Nephron (organoid): ENCODE measurements around the gene ANKHD1.
"Not testable (repeated sequence)": the region's sequence is repeated elsewhere in the genome, so short reads cannot be mapped to it uniquely, and the experiment has no call there.

Experiments
- H3K27ac Mint-ChIP-seq, 3 experiments: 2 replicates each; pipeline ENCODE4 v1.8.0; 2020; ENCODE audit warnings: mixed read lengths in 3 of 3, mild to moderate bottlenecking in 2 of 3, moderate library complexity in 1 of 3
- H3K27me3 Mint-ChIP-seq: 2 replicates; pipeline ENCODE4 v1.8.0; 2021; ENCODE audit warnings: low read depth, mild to moderate bottlenecking, moderate library complexity, mixed read lengths
- H3K36me3 Mint-ChIP-seq: 2 replicates; pipeline ENCODE4 v1.8.0; 2020; ENCODE audit warnings: low read depth, mixed read lengths
- H3K4me1 Mint-ChIP-seq: 2 replicates; pipeline ENCODE4 v1.8.0; 2020; ENCODE audit warnings: mixed read lengths
- H3K4me3 Mint-ChIP-seq, 3 experiments: 2 replicates each; pipeline ENCODE4 v1.8.0; 2020; ENCODE audit warnings: mild to moderate bottlenecking in 3 of 3, mixed read lengths in 3 of 3, moderate library complexity in 2 of 3
- H3K9me3 Mint-ChIP-seq: 2 replicates; pipeline ENCODE4 v1.8.0; 2020; ENCODE audit warnings: mixed read lengths
- TF ChIP-seq, protein P1 (sequence below), 3 experiments: fragments of 200-600 bp; sonication (generic); IDR thresholded peaks; one replicate each; pipeline ENCODE4 v1.5.0; 2021; ENCODE audit warnings: antibody characterized with exemption in 3 of 3; ENCODE audit not compliant: unreplicated experiment in 3 of 3

Gene ANKHD1

DNA sequence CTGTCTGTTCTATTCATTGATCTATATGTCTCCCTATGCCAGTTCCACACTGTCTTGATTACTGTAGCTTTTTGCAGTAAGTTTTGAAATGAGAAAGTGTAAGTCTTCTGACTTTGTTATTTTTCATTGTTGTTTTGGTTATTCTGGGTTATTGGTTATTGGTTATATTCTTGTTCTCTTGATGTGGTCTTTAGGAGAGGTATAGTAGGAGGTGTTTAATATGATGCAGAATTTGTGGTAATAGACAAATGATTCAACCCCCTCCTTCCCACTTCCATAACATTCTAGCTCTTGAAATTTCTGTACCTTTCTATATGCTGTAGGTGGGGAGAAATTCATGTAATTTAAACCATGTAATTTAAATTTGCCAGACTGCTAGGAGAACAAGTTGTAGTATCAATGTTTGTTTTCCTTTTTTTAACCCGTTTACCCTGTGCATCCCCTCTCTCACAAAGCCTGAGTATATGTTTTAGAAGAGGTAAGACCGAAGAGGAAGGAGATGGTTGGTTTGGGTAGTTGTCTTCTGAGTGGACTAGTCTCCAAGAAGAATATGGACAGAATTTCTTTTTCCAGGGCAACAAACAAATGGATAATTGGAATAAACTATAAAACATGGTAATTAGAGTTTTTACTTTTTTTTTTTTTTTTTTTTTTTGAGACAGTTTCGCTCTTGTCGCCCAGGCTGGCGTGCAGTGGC lies 19.2 kb downstream of the ANKHD1 start:
- no peak overlapping the region for H3K4me3 Mint-ChIP-seq

DNA sequence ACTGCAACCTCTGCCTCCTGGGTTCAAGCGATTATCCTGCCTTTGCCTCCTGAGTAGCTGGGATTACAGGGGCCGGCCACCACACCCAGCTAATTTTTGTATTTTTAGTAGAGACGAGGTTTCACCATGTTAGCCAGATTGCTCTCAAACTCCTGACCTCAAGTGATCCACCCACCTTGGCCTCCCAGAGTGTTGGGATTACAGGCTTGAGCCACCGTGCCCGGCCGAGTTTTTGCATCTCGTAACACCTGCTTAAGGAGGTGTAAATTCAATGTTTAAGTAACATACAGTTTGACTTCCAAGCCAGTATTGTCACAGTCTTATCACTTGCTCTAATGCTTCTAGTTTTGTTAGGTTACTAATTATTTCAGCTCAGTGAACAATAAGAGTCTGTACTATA lies 19.7 kb downstream of the ANKHD1 start:
- not testable (repeated sequence) for H3K4me3 Mint-ChIP-seq, H3K4me1 Mint-ChIP-seq, H3K27me3 Mint-ChIP-seq, H3K9me3 Mint-ChIP-seq, H3K27ac Mint-ChIP-seq
- H3K36me3 Mint-ChIP-seq, result peaks cover 40% of the 10 kb centered on the region

More for the DNA sequence above, 19.2 kb downstream of the ANKHD1 start:
- TF ChIP-seq, protein P1, sequence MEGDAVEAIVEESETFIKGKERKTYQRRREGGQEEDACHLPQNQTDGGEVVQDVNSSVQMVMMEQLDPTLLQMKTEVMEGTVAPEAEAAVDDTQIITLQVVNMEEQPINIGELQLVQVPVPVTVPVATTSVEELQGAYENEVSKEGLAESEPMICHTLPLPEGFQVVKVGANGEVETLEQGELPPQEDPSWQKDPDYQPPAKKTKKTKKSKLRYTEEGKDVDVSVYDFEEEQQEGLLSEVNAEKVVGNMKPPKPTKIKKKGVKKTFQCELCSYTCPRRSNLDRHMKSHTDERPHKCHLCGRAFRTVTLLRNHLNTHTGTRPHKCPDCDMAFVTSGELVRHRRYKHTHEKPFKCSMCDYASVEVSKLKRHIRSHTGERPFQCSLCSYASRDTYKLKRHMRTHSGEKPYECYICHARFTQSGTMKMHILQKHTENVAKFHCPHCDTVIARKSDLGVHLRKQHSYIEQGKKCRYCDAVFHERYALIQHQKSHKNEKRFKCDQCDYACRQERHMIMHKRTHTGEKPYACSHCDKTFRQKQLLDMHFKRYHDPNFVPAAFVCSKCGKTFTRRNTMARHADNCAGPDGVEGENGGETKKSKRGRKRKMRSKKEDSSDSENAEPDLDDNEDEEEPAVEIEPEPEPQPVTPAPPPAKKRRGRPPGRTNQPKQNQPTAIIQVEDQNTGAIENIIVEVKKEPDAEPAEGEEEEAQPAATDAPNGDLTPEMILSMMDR (IDR thresholded peaks at IDR 0.05; ENCODE audit: unreplicated experiment in 3 of 3), result no peak
- H3K4me1 Mint-ChIP-seq, result no peaks in the 10 kb centered on the region
- H3K27me3 Mint-ChIP-seq, result no peaks in the 10 kb centered on the region
- peaks cover 41% of the 10 kb centered on the region for H3K36me3 Mint-ChIP-seq
- H3K9me3 Mint-ChIP-seq, result peaks cover 3% of the 10 kb centered on the region
- H3K27ac Mint-ChIP-seq, result no peak overlapping the region

DNA sequence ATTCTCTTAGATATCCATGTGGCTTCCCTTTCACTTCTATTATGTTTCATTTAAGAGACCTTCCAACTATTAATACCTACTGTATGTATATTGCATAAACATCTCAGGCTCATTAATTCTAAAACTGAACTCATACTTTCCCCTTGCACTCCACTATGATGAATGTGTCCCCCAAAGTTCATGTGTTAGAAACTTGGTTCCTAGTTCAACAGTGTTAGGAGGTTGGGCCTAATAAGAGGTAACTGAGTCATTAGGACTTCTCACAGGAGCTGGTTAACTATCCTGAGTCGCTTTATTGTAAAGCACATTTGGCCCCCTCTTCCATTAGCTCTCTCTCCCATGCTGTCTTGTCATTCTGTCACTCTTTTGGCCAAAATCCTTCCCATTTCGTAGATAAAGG lies 22.0 kb downstream of the ANKHD1 start:
- peaks cover 40% of the 10 kb centered on the region for H3K36me3 Mint-ChIP-seq
- no peaks in the 10 kb centered on the region for H3K27me3 Mint-ChIP-seq
- H3K4me1 Mint-ChIP-seq, result no peaks in the 10 kb centered on the region
- H3K4me3 Mint-ChIP-seq, result no peak overlapping the region
- TF ChIP-seq, protein P1 (IDR thresholded peaks at IDR 0.05; ENCODE audit: unreplicated experiment in 3 of 3), result no peak
- H3K9me3 Mint-ChIP-seq, result peaks cover 3% of the 10 kb centered on the region
- no peak overlapping the region for H3K27ac Mint-ChIP-seq

DNA sequence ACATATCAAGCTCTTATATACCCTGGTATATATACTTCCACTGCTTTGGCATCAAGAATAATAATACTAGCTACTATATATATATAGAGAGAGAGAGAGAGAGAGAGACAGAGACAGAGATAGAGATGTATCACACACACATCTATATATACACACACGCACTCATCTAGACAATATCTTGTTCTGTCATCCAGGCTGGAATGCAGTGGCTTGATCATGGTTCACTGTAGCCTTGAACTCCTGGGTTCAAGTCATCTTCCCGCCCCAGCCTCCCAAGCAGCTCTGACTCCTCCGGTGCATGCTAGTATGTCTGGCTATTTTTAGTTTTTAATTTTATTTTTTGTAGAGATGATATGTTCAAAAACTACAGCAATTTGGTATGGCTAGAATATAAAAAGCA lies 22.5 kb downstream of the ANKHD1 start:
- H3K4me3 Mint-ChIP-seq, result no peak overlapping the region
- H3K36me3 Mint-ChIP-seq, result peaks cover 40% of the 10 kb centered on the region
- H3K9me3 Mint-ChIP-seq, result peaks cover 3% of the 10 kb centered on the region
- no peaks in the 10 kb centered on the region for H3K27me3 Mint-ChIP-seq
- no peak overlapping the region for H3K27ac Mint-ChIP-seq
- TF ChIP-seq, protein P1 (IDR thresholded peaks at IDR 0.05; ENCODE audit: unreplicated experiment in 3 of 3), result no peak
- H3K4me1 Mint-ChIP-seq, result no peaks in the 10 kb centered on the region

DNA sequence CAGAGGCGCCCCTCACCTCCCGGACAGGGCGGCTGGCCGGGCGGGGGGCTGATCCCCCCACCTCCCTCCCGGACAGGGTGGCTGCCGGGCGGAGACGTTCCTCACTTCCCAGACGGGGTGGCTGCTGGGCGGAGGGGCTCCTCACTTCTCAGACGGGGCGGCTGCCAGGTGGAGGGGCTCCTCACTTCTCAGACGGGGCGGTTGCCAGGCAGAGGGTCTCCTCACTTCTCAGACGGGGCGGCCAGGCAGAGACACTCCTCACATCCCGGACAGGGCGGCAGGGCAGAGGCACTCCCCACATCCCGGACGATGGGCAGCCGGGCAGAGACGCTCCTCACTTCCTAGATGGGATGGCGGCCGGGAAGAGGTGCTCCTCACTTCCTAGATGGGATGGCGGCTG lies 26.1 kb downstream of the ANKHD1 start:
- not testable (repeated sequence) for H3K27me3 Mint-ChIP-seq, H3K4me1 Mint-ChIP-seq, H3K4me3 Mint-ChIP-seq, H3K9me3 Mint-ChIP-seq, H3K27ac Mint-ChIP-seq
- peaks cover 39% of the 10 kb centered on the region for H3K36me3 Mint-ChIP-seq

DNA sequence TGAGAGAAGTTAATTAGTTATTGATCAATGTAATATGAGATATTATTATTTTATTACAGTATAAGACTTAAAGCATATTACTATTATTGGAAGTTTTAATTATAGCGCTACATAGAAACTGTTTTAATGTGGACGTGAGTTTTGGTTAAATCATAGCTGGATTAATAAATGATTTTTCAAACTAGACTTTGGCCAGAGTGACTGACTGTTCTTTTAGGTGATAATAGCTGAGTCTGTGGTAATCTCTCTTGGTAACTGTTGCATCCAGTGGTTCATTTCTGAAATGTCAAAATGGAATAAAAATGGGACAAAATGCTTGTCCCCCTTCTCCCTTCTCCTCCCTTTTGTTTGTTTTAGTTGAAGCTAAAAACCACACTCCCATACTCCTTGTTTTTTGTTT lies 28.1 kb downstream of the ANKHD1 start:
- no peaks in the 10 kb centered on the region for H3K9me3 Mint-ChIP-seq
- H3K36me3 Mint-ChIP-seq, result peaks cover 29% of the 10 kb centered on the region
- no peaks in the 10 kb centered on the region for H3K27me3 Mint-ChIP-seq
- TF ChIP-seq, protein P1 (IDR thresholded peaks at IDR 0.05; ENCODE audit: unreplicated experiment in 3 of 3), result no peak
- peaks cover 5% of the 10 kb centered on the region for H3K4me1 Mint-ChIP-seq
- H3K4me3 Mint-ChIP-seq, result no peak overlapping the region
- no peak overlapping the region for H3K27ac Mint-ChIP-seq

DNA sequence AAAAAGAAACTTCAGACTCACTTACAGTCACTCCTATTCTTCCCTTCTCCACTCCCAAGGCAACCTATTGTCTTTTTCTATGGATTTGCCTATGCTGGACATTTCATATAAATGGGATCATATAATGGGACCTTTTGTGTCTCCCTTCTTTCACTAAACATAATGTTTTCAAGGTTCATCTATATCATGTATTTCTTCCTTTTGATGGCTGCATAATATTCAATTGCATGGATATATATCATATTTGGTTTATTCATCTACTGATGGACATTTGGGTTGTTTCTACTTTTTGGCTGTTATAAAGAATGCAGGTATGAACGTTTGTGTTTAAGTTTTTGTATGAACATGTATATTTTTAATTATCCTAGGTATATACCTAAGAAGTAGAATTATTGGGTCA lies 30.6 kb downstream of the ANKHD1 start:
- H3K36me3 Mint-ChIP-seq, result peaks cover 18% of the 10 kb centered on the region
- no peaks in the 10 kb centered on the region for H3K9me3 Mint-ChIP-seq
- no peaks in the 10 kb centered on the region for H3K27me3 Mint-ChIP-seq
- no peak overlapping the region for H3K27ac Mint-ChIP-seq
- H3K4me3 Mint-ChIP-seq, result no peak overlapping the region
- TF ChIP-seq, protein P1 (IDR thresholded peaks at IDR 0.05; ENCODE audit: unreplicated experiment in 3 of 3), result no peak
- peaks cover 5% of the 10 kb centered on the region for H3K4me1 Mint-ChIP-seq
